ENCODE measurements around the gene MTHFD2. TPM values are rescaled to one million over a fixed set of nuclear protein-coding genes. Genes with fewer than 3 reads are reported as not detected.
"Not testable (repeated sequence)": the region's sequence is repeated elsewhere in the genome, so short reads cannot be mapped to it uniquely, and the experiment has no call there.

MTHFD2 gene
- total and polyA plus RNA-seq, 3 donors from 2014 or later = 19.0 to 39.3 (median 23.2) TPM

- WGBS, 2 donors = 46 to 65% methylated on average over 6 of the region's 6 CpGs
- Histone ChIP-seq H3K27ac (peak overlapping the region in 1 of 2 donors; percentile 27), H3K9me3 (no peaks in the 10 kb centered on the region), H3K36me3 (ENCODE audit: low read depth, missing control alignments) (no peaks in the 10 kb centered on the region), H3K27me3 (no peaks in the 10 kb centered on the region), H3K4me1 (peaks cover 24% of the 10 kb centered on the region), H3K4me3 (no peak overlapping the region)
- intact Hi-C loops (cut with DNase I; ENCODE audit: low total_unique reads) = no loop called here
- DNase-seq = no peak
- no peak for TF ChIP-seq POLR2A (IDR thresholded peaks at IDR 0.05)
- TF ChIP-seq, protein P1, sequence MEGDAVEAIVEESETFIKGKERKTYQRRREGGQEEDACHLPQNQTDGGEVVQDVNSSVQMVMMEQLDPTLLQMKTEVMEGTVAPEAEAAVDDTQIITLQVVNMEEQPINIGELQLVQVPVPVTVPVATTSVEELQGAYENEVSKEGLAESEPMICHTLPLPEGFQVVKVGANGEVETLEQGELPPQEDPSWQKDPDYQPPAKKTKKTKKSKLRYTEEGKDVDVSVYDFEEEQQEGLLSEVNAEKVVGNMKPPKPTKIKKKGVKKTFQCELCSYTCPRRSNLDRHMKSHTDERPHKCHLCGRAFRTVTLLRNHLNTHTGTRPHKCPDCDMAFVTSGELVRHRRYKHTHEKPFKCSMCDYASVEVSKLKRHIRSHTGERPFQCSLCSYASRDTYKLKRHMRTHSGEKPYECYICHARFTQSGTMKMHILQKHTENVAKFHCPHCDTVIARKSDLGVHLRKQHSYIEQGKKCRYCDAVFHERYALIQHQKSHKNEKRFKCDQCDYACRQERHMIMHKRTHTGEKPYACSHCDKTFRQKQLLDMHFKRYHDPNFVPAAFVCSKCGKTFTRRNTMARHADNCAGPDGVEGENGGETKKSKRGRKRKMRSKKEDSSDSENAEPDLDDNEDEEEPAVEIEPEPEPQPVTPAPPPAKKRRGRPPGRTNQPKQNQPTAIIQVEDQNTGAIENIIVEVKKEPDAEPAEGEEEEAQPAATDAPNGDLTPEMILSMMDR (IDR thresholded peaks at IDR 0.05) = no peak
Measured at GRCh38 chr2:74206180-74206688, 7.8 kb downstream of the MTHFD2 start.

DNA sequence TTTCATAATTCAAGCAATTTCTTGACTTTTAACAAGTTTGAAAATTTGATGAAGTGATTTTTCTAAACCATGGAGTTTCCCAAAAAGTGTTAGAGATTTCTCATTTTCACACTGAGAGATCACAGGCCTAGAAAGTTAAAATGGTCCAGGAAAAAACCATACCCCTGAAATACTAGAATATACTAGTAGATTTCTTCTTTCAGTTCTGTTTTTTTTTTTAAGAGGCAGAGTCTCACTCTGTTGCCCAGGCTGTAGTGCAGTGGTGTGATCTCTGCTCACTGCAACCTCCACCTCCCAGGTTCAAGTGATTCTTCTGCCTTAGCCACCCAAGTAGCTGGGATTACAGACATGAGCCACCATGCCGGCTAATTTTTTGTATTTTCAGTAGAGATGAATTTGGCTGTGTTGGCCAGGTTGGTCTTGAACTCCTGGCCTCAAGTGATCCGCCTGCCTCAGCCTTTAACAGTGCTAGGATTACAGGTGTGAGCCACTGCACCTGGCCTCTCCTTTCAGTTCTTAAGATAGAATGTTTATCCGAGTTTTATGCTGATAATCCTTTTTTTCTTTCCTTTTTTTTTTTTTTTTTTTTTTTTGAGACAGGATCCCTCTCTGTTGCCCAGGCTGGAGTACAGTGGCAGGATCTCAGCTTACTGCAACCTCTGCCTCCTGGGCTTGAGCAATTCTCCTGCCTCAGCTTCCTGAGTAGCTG is 14.4 kb downstream of the MTHFD2 start:
- Histone ChIP-seq H3K36me3 (ENCODE audit: low read depth, missing control alignments) (no peaks in the 10 kb centered on the region), H3K27ac (no peak overlapping the region), H3K4me3 (no peak overlapping the region), H3K9me3 (no peaks in the 10 kb centered on the region), H3K4me1 (no peaks in the 10 kb centered on the region), H3K27me3 (no peaks in the 10 kb centered on the region)
- TF ChIP-seq, protein P1 (IDR thresholded peaks at IDR 0.05) = no peak
- no peak for TF ChIP-seq POLR2A (IDR thresholded peaks at IDR 0.05)
- intact Hi-C loops (cut with DNase I; ENCODE audit: low total_unique reads) = no loop called here
- WGBS, 2 donors = 89% methylated on average over 3 of the region's 3 CpGs
- DNase-seq = no peak

DNA sequence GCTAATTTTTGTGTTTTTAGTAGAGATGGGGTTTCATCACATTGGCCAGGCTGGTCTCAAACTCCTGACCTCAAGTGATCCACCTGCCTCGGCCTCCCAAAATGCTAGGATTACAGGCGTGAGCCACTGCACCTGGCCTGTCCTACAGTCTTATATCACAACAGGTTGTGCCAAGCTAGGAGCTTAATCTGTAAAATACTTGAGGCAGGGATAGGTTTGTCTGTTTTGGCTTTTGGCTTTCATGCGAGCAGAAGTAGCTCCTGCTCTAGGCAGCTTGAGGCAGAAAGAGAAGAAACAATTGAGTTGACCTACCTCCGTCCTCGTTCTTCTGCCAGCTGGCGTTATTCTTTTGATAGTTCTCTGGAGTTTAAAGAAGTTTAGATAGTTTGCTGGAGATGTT is 17.4 kb downstream of the MTHFD2 start:
- H3K27ac ChIP-seq; DNase-seq; intact Hi-C loops (cut with DNase I; ENCODE audit: low total_unique reads); H3K4me3 ChIP-seq; H3K27me3 ChIP-seq; H3K9me3 ChIP-seq; H3K4me1 ChIP-seq; H3K36me3 ChIP-seq (ENCODE audit: low read depth, missing control alignments): not testable (repeated sequence)
- WGBS, 2 donors = 95 to 97% methylated on average over 6 of the region's 6 CpGs

- DNase-seq = no peak
- Histone ChIP-seq H3K4me3 (no peak overlapping the region), H3K36me3 (ENCODE audit: low read depth, missing control alignments) (no peaks in the 10 kb centered on the region), H3K27me3 (no peaks in the 10 kb centered on the region), H3K9me3 (no peaks in the 10 kb centered on the region), H3K27ac (no peak overlapping the region), H3K4me1 (no peaks in the 10 kb centered on the region)
- intact Hi-C loops (cut with DNase I; ENCODE audit: low total_unique reads) = no loop called here
- 82 to 87% methylated on average over 2 of the region's 2 CpGs for WGBS, 2 donors
- TF ChIP-seq, protein P1 (IDR thresholded peaks at IDR 0.05) = no peak
- TF ChIP-seq POLR2A (IDR thresholded peaks at IDR 0.05) = no peak
Measured at GRCh38 chr2:74216642-74217041, 18.2 kb downstream of the MTHFD2 start.

GRCh38 chr2:74219846-74220486 is 21.6 kb downstream of the MTHFD2 start:
- WGBS, 2 donors = 91 to 96% methylated on average over 5 of the region's 5 CpGs
- no peaks in the 10 kb centered on the region for H3K27me3 ChIP-seq

More at GRCh38 chr2:74219846-74220486, 21.6 kb downstream of the MTHFD2 start:
- no peak for DNase-seq
- TF ChIP-seq POLR2A (IDR thresholded peaks at IDR 0.05) = no peak
- TF ChIP-seq, protein P1 (IDR thresholded peaks at IDR 0.05) = no peak
- Histone ChIP-seq H3K4me3 (no peak overlapping the region), H3K9me3 (no peaks in the 10 kb centered on the region), H3K36me3 (ENCODE audit: low read depth, missing control alignments) (no peaks in the 10 kb centered on the region), H3K4me1 (no peaks in the 10 kb centered on the region), H3K27ac (no peak overlapping the region)
- intact Hi-C loops (cut with DNase I; ENCODE audit: low total_unique reads) = no loop called here

Measured in testis (tissue), 3 donors.